ENCODE data around the gene EPAS1.

EPAS1 gene

GRCh38 chr2:46323730-46324129 is 26.5 kb downstream of the EPAS1 start:
- DNase-seq (ENCODE audit: low spot score): no peak

GRCh38 chr2:46325182-46325928 is 28.1 kb downstream of the EPAS1 start:
- DNase-seq (ENCODE audit: low spot score): no peak

GRCh38 chr2:46326231-46326980 is 29.2 kb downstream of the EPAS1 start:
- no peak for DNase-seq (ENCODE audit: low spot score)

GRCh38 chr2:46327627-46328026 is 30.4 kb downstream of the EPAS1 start:
- DNase-seq (ENCODE audit: low spot score): no peak

GRCh38 chr2:46328291-46328690 is 31.1 kb downstream of the EPAS1 start:
- no peak for DNase-seq (ENCODE audit: low spot score)

- no peak for DNase-seq (ENCODE audit: low spot score)
These were observed 31.6 kb downstream of the EPAS1 start for GRCh38 chr2:46328829-46329228.

GRCh38 chr2:46329340-46329739 is 32.1 kb downstream of the EPAS1 start:
- DNase-seq (ENCODE audit: low spot score): no peak

- DNase-seq (ENCODE audit: low spot score): no peak
These were observed 32.9 kb downstream of the EPAS1 start for GRCh38 chr2:46329803-46330775.

- no peak for DNase-seq (ENCODE audit: low spot score)
These were observed 34.0 kb downstream of the EPAS1 start for GRCh38 chr2:46331109-46331766.

- DNase-seq (ENCODE audit: low spot score): no peak
These were observed 35.6 kb downstream of the EPAS1 start for GRCh38 chr2:46332686-46333281.

GRCh38 chr2:46333912-46334311 is 36.7 kb downstream of the EPAS1 start:
- DNase-seq (ENCODE audit: low spot score): no peak

- DNase-seq (ENCODE audit: low spot score): no peak
These were observed 37.4 kb downstream of the EPAS1 start for GRCh38 chr2:46334389-46335271.

GRCh38 chr2:46335391-46336282 is 38.4 kb downstream of the EPAS1 start:
- DNase-seq (ENCODE audit: low spot score): no peak

- DNase-seq (ENCODE audit: low spot score): no peak
These were observed 39.2 kb downstream of the EPAS1 start for GRCh38 chr2:46336283-46336959.

GRCh38 chr2:46337208-46337994 is 40.2 kb downstream of the EPAS1 start:
- no peak for DNase-seq (ENCODE audit: low spot score)

- DNase-seq (ENCODE audit: low spot score): no peak
These were observed 41.5 kb downstream of the EPAS1 start for GRCh38 chr2:46338674-46339073.

- no peak for DNase-seq (ENCODE audit: low spot score)
These were observed 42.0 kb downstream of the EPAS1 start for GRCh38 chr2:46339200-46339599.
